ENCODE measurements around the gene BMP5.

Gene BMP5

DNA sequence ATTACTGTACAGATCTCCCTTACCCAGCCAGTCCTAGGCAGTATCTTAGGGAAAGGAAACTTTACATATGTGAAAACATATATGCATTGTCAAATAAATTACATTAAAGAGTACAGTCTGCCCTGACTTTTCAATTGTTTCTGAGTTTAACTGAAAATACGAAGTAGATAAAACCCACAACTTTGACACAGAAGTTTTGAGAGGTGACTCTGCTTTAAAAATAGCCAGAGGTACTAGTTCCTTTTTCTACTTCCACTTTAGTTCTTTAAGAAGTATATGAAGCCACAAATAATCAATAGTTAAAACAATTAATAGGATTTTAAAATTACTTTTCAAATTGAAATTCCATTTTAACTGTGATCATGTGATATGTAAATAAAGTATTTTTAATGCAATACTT, 62.9 kb downstream of the BMP5 start:
- Histone ChIP-seq H3K4me3 (ENCODE audit: low read length) (no peak overlapping the region), H3K9me3 (ENCODE audit: insufficient read depth, low read length) (no peaks in the 10 kb centered on the region), H3K79me2 (ENCODE audit: low read length) (no peaks in the 10 kb centered on the region), H4K20me1 (ENCODE audit: insufficient read depth, low read length) (no peaks in the 10 kb centered on the region), H3K9ac (ENCODE audit: low read length) (no peak overlapping the region), H3K36me3 (replicated peaks; ENCODE audit: low read depth, low read length) (no peaks in the 10 kb centered on the region), H3K27ac (ENCODE audit: low read length) (no peak overlapping the region), H2AFZ (ENCODE audit: low read depth, low read length) (no peak overlapping the region), H3K27me3 (ENCODE audit: low read depth, low read length) (no peaks in the 10 kb centered on the region), H3K4me1 (ENCODE audit: low read length) (peaks cover 16% of the 10 kb centered on the region), H3K4me2 (ENCODE audit: low read length) (peak overlapping the region; percentile 50)
- TF ChIP-seq CTCF (IDR thresholded peaks at IDR 0.05; ENCODE audit: low read depth, low read length) = no peak
- no peak for TF ChIP-seq EZH2phosphoT487 (IDR thresholded peaks at IDR 0.05; ENCODE audit: low read depth)

DNA sequence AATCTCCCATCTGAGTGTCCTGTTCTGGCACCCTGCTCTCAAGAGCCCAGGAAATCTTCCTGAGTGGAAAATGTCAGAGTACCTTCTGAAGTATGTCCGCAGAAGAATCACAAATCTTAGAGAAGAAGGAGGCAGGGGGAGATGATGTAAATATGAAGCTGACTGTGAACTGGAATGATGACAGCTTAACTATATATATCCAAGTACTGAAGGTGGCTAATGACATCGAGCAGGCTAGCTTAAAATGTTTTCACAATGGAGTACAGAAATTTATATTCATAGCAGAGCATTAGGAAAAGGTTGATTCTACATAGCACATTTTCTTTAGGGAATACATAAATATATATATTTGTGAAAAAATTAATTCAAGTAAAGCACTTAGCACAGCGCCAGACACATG, 64.3 kb downstream of the BMP5 start:
- TF ChIP-seq CTCF (IDR thresholded peaks at IDR 0.05; ENCODE audit: low read depth, low read length) (no peak), EZH2phosphoT487 (IDR thresholded peaks at IDR 0.05; ENCODE audit: low read depth) (no peak)
- no peak overlapping the region for H3K4me3 ChIP-seq (ENCODE audit: low read length)
- H2AFZ ChIP-seq (ENCODE audit: low read depth, low read length) = no peak overlapping the region
- no peaks in the 10 kb centered on the region for H4K20me1 ChIP-seq (ENCODE audit: insufficient read depth, low read length)
- no peaks in the 10 kb centered on the region for H3K36me3 ChIP-seq (replicated peaks; ENCODE audit: low read depth, low read length)
- H3K27me3 ChIP-seq (ENCODE audit: low read depth, low read length) = no peaks in the 10 kb centered on the region
- no peak overlapping the region for H3K9ac ChIP-seq (ENCODE audit: low read length)
- H3K27ac ChIP-seq (ENCODE audit: low read length) = no peak overlapping the region
- no peak overlapping the region for H3K4me2 ChIP-seq (ENCODE audit: low read length)
- no peaks in the 10 kb centered on the region for H3K79me2 ChIP-seq (ENCODE audit: low read length)
- no peaks in the 10 kb centered on the region for H3K9me3 ChIP-seq (ENCODE audit: insufficient read depth, low read length)
- H3K4me1 ChIP-seq (ENCODE audit: low read length) = peaks cover 16% of the 10 kb centered on the region

- H3K9me3 ChIP-seq (ENCODE audit: insufficient read depth, low read length) = no peaks in the 10 kb centered on the region
- H3K79me2 ChIP-seq (ENCODE audit: low read length) = no peaks in the 10 kb centered on the region
- H3K4me1 ChIP-seq (ENCODE audit: low read length) = no peaks in the 10 kb centered on the region
- H4K20me1 ChIP-seq (ENCODE audit: insufficient read depth, low read length) = no peaks in the 10 kb centered on the region
- no peak overlapping the region for H3K9ac ChIP-seq (ENCODE audit: low read length)
- no peak overlapping the region for H2AFZ ChIP-seq (ENCODE audit: low read depth, low read length)
- H3K4me2 ChIP-seq (ENCODE audit: low read length) = no peak overlapping the region
- no peak overlapping the region for H3K27ac ChIP-seq (ENCODE audit: low read length)
- no peaks in the 10 kb centered on the region for H3K27me3 ChIP-seq (ENCODE audit: low read depth, low read length)
- TF ChIP-seq CTCF (IDR thresholded peaks at IDR 0.05; ENCODE audit: low read depth, low read length) (no peak), EZH2phosphoT487 (IDR thresholded peaks at IDR 0.05; ENCODE audit: low read depth) (no peak)
- no peak overlapping the region for H3K4me3 ChIP-seq (ENCODE audit: low read length)
- H3K36me3 ChIP-seq (replicated peaks; ENCODE audit: low read depth, low read length) = no peaks in the 10 kb centered on the region
These were observed 73.1 kb downstream of the BMP5 start for GRCh38 chr6:55802259-55802658.

DNA sequence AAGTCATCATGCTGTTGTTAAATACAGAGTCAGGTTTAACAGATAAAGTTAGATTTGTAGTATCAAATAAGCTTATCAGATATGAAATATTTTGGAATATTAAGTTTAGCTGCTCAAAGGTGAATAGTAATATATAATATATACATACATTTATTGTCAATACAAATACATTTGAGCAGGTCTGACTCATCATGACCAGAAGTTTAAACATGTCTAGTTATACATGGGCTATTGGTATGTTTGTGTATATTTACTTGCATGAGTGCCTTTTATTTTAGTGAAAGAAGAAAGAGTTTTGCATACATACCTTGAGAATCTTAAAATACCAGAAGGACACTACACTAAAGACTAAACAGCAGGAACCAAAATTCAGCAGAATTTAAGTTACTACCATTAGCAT, 76.8 kb downstream of the BMP5 start:
- Histone ChIP-seq H3K9me3 (ENCODE audit: insufficient read depth, low read length) (no peaks in the 10 kb centered on the region), H3K4me3 (ENCODE audit: low read length) (no peak overlapping the region), H3K4me1 (ENCODE audit: low read length) (peaks cover 6% of the 10 kb centered on the region), H3K27me3 (ENCODE audit: low read depth, low read length) (no peaks in the 10 kb centered on the region), H3K9ac (ENCODE audit: low read length) (no peak overlapping the region), H3K36me3 (replicated peaks; ENCODE audit: low read depth, low read length) (no peaks in the 10 kb centered on the region), H2AFZ (ENCODE audit: low read depth, low read length) (no peak overlapping the region), H3K4me2 (ENCODE audit: low read length) (no peak overlapping the region), H3K27ac (ENCODE audit: low read length) (no peak overlapping the region), H4K20me1 (ENCODE audit: insufficient read depth, low read length) (no peaks in the 10 kb centered on the region), H3K79me2 (ENCODE audit: low read length) (no peaks in the 10 kb centered on the region)
- TF ChIP-seq EZH2phosphoT487 (IDR thresholded peaks at IDR 0.05; ENCODE audit: low read depth) (no peak), CTCF (IDR thresholded peaks at IDR 0.05; ENCODE audit: low read depth, low read length) (no peak)
